AG10803 (cell line): ENCODE results near the gene DSC3.
"Not testable (repeated sequence)": the region's sequence is repeated elsewhere in the genome, so short reads cannot be mapped to it uniquely, and the experiment has no call there.

ENCODE experiments used
- DNase-seq: peaks from one replicate; pipeline ENCODE4 v3.0.0; 2010; ENCODE audit warnings: low read depth
- H3K4me3 ChIP-seq: 2 replicates; pipeline ENCODE4 v1.5.1; 2011; ENCODE audit warnings: mild to moderate bottlenecking, low read length, control low read depth
- TF ChIP-seq, protein P1 (sequence below): conservative IDR thresholded peaks from 2 replicates; pipeline ENCODE4 v1.5.1; 2011; ENCODE audit warnings: mild to moderate bottlenecking, low read length, control low read depth, inconsistent platforms

The DSC3 gene

DNA sequence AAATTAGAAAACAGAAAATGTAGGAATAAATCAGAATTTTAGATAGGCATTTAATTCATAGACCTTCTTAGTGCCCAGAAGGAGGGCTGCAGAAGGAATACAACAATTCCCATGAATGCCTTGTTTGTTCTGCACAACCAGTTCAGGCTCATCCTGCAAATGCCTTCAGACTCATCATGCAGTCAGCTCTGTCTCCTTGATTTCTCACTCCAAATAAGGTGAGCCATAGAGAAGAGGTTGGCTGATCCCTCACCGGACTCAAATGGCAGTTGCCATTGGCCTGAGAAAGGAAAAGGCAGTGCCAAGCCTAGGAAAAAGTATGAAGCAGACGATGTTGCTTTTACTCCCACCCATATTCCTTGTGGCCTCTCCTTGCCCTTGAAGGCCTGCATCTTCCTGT lies 50.3 kb downstream of the DSC3 start:
- no peak overlapping the region for H3K4me3 ChIP-seq
- DNase-seq: no peak
- TF ChIP-seq, protein P1, sequence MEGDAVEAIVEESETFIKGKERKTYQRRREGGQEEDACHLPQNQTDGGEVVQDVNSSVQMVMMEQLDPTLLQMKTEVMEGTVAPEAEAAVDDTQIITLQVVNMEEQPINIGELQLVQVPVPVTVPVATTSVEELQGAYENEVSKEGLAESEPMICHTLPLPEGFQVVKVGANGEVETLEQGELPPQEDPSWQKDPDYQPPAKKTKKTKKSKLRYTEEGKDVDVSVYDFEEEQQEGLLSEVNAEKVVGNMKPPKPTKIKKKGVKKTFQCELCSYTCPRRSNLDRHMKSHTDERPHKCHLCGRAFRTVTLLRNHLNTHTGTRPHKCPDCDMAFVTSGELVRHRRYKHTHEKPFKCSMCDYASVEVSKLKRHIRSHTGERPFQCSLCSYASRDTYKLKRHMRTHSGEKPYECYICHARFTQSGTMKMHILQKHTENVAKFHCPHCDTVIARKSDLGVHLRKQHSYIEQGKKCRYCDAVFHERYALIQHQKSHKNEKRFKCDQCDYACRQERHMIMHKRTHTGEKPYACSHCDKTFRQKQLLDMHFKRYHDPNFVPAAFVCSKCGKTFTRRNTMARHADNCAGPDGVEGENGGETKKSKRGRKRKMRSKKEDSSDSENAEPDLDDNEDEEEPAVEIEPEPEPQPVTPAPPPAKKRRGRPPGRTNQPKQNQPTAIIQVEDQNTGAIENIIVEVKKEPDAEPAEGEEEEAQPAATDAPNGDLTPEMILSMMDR: no peak

DNA sequence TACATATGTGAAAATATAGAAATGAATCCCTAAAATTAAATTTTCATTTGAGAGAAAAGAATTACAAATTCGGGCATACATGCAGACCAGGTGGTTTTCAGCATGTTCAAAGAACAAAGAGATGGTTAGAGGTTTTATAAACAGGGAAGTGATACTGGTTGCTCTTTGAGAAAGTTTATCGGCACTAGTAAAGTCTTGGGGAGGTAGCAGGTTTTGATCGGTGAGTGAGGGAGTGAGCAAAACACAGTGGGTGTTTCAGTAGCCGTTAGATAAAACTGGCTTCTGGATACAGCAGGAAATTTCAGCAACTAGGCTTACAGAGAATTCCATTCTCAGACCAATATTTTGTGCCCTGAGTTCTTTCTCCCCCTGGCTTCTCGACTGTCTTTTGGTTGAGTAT lies 51.1 kb downstream of the DSC3 start:
- DNase-seq: no peak

DNA sequence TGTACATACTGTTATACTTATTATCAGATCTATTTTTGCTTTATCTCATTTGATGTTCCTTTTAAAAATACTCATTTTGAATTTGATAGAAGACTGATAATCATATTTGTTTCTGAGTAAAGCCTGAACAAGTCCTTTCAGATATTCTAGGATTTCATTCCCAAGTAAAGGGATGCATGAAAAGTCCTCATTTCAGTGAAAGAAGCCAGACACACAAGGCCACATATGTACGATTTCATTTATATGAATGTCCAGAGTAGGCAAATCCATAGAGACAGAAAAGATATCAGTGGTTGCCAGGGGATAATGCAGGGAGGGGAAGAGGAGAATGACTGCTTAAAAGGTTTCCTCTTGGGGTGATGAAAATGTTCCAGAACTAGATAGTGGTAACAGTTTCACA lies 53.4 kb downstream of the DSC3 start:
- H3K4me3 ChIP-seq: no peak overlapping the region
- no peak for DNase-seq
- TF ChIP-seq, protein P1: no peak

More for the DNA sequence above, 51.1 kb downstream of the DSC3 start:
- TF ChIP-seq, protein P1: no peak
- H3K4me3 ChIP-seq: no peak overlapping the region

DNA sequence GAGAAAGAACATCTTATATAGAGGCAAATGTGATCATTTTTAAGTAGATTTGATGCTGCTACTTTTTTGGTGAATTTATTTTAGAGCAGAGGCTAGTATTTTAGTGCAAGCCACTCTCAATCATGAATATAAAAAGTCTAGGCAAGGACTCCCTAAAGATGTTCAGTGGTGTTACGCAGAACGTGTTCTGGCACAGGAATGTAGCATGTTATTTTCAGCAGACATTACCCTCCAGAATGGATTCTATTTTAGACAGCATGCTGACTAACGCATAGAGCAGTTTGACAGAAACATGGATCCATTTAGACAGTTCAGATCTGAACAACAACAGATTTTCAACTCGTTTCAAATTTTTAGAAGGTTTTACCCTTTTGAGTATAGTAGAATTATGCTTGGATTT lies 54.1 kb downstream of the DSC3 start:
- H3K4me3 ChIP-seq: no peak overlapping the region
- TF ChIP-seq, protein P1: no peak
- DNase-seq: no peak

DNA sequence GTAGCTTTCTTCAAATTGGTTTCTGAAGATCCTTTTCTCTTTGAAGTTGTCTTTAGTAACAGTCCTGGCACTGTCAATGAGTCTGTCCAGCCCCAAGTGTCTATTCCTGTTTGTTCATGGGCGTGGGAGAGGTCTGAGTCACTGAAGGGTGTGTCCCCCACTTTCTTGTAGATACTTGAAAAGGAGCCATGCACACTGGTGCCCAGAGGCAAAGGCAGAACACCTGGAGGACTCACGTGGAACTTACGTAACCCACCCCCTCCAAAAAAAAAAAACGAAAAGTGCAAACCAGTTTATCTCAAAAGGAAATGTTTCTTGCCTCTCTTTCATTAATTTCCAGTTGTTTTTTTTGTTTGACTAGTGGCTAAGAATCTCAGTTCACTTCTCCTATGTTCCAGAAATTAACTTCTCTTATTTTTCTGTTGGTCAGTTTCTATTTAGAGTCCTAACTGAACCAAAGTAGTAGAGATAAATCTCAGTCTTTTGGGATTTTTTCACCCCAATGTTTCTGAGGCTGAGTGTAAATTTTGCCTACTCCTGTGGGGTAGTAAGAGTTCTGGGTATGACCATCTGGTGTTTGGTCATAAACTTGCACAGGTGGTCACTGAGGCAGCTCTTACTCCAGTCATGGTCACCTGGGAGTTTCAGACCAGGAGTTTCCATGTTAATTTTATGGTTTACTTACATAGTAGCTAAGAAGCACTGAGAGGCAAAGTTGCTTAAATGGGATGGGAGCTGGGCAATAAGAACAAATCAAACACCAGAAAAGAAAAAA lies 54.9 kb downstream of the DSC3 start:
- H3K4me3 ChIP-seq: no peak overlapping the region
- DNase-seq: no peak
- TF ChIP-seq, protein P1: no peak

DNA sequence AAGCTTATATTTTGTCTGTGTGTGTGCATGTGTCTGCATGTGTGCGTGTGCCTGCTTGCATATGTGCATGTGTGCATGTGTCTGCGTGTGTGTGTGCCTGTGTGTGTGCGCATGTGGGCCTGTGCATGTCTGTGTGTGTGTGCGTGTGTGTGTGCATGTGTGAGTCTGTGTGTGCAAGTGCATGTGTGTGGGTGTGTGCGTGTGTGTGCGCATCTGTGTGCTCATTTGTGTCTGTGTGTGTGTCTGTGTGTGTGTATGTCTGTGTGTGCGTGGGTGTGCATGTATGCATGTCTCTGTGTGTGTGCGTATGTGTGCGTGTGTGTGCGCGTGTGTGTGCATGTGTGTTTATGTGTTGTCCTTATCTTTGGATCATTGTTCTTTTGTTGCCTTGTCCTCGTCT lies 56.8 kb downstream of the DSC3 start:
- no peak for DNase-seq
- TF ChIP-seq, protein P1: no peak
- H3K4me3 ChIP-seq: no peak overlapping the region

DNA sequence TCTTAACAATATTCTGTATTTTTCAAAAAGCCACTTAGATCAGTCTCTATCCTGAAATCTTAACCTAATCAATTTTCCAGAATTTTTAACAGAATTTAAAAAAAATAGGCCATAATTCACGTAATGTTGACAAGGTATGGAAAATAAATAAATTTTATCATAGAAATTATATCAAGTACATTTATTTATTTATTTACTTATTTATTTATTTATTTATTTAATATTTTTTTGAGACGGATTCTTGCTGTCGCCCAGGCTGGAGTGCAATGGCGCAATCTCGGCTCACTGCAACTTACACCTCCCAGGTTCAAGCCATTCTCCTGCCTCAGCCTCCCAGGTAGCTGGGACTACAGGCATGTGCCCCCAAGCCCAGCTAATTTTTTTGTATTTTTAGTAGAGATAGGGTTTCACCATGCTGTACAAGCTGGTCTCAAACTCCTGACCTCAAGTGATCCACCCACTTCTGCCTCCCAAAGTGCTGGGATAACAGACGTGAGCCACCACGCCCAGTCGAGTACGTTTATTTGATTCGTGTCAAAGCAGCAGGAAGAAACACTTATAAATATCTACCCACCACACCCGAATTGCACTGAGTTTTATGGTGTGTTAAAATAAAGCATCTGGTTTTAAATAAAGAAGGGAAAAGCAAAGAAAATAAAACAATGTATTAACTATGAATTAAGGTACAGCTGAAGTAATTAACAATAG lies 60.1 kb downstream of the DSC3 start:
- H3K4me3 ChIP-seq: no peak overlapping the region
- TF ChIP-seq, protein P1: no peak
- DNase-seq: no peak

DNA sequence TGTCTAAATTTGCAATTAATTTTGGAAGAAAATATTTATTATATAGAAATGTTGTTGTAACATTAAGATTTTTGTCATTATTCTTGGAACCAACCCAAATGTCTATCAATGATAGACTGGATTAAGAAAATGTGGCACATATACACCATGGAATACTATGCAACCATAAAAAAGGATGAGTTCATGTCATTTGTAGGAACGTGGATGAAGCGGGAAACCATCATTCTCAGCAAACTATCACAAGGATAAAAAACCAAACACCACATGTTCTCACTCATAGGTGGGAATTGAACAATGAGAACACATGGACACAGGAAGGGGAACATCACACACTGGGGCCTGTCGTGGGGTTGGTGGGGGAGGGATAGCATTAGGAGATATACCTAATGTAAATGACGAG lies 64.5 kb downstream of the DSC3 start:
- not testable (repeated sequence) for DNase-seq, H3K4me3 ChIP-seq
